Measurements from ENCODE around the gene SPATA16.
A peak's percentile ranks its signal among the peaks of the same experiment; 100 is the strongest.
"Not testable (repeated sequence)": the region's sequence is repeated elsewhere in the genome, so short reads cannot be mapped to it uniquely, and the experiment has no call there.

SPATA16 gene

DNA sequence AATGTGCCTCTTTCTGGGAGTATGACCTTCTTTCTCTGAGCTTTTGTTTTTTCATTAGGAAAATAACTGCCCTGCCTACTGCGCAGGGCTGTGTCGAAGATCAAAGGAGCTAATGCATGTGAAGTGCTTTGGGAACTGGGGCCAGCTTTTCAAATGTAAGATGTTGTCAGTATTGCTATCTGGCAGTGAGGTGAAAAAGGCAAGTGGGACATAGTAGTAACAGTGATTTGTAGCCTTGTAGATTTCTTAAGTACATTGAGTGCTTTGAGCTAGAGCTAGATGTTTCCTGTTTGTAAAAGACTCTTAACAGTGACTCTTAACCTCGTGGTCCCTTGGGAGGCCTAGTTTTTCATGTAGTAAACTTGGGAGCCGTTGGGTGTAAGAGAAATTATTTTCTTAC, 264.0 kb downstream of the SPATA16 start:
- DNase-seq (ENCODE audit: low spot score): no peak

- no peak for DNase-seq (ENCODE audit: low spot score)
These were observed 264.7 kb downstream of the SPATA16 start for GRCh38 chr3:172876297-172876696.

DNA sequence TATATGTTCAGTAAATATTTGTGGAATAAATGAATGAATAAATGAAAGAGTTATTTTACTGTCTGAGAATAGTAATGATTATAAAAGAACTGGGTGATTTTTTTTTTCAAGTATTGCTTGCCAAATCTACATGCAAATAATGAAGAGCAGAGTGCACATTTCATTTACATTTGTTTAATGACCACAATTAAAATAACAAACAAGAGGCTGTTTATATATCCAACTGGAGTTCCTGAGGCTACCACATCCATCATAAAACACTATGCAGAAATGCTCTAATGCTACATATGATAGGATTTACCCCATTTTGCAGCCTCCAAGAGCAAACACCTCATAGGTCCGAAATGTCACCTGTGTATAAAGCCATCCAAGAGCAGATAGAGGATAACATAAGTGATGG, 266.0 kb downstream of the SPATA16 start:
- DNase-seq (ENCODE audit: low spot score): no peak

DNA sequence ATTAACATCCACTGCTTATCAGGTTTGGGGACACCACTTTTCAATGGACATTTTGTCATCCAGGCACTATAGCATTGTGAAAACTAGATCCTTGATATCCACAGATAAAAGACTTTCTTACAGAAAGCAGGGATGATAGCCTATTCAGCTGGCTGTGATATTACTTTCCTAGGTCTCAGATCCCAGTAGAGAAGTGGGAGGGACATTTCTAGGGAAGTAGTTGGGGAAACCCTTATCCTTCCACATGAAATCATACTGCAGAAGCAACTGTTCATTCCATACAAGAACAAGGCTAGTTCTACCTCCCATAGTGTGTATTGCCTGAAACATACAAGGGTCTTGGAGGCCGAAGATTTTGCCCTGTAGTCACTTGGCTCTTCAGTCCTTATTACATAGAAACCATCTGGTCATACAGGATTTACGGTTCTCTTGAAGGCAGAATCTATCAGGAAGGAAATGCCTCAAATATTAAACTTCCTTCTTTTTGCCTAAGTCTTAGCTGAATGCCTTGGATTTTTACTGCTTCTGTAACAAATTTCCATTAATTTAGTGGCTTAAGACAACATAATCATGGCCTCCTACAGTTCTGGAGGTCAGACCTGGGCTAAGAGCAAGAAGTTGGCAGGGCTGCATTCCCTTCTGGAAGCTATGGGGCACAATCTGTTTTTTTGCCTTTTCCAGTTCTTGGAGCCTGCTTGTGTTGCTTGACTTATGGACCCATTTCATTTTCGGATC, 271.1 kb downstream of the SPATA16 start:
- DNase-seq (ENCODE audit: low spot score): no peak

DNA sequence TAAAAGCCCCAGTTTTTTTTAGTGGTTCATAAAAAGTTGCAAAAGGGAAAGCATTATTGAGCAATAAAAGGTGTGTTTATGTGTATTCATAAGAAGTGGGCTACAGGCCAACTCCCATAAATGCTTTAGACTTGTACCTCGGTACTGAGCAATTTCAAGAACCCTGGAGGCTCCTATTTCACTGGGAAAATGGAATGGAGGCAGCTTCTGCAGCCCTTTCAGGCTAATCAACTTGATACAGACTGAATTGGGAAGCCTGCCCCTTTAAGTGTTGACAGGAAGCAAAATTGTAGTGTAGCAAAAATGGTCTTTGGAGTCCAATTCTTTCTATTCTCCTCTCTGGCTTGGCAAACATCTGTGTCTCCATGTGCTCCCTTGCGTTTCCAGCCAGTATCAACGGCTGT, 271.7 kb downstream of the SPATA16 start:
- no peak for DNase-seq (ENCODE audit: low spot score)

- no peak for DNase-seq (ENCODE audit: low spot score)
These were observed 272.3 kb downstream of the SPATA16 start for GRCh38 chr3:172868582-172869200.

- DNase-seq (ENCODE audit: low spot score): not testable (repeated sequence)
These were observed 274.2 kb downstream of the SPATA16 start for GRCh38 chr3:172866726-172867350.

DNA sequence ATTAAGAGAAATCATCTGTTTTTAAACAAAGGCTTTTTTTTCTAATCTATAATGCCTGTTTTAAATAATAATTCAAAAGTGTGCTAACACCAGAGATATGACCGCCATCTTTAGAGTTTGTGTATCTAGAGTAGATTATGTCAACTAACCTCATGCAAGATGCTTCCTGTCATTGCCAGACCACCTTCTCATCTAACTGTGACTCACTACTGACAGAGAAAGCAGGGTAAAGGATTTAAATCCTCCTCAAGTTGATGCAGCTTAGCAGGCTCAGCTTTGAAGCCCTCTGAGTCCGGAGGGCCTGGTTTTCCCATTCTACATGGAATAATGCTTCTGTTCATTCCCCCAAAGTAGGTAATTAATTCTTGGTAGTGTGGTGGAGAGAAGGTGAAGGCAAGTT, 282.0 kb downstream of the SPATA16 start:
- peak; percentile 14 for DNase-seq (ENCODE audit: low spot score)

- DNase-seq (ENCODE audit: low spot score): peak; percentile 22
These were observed 284.0 kb downstream of the SPATA16 start for GRCh38 chr3:172856795-172857742.

DNA sequence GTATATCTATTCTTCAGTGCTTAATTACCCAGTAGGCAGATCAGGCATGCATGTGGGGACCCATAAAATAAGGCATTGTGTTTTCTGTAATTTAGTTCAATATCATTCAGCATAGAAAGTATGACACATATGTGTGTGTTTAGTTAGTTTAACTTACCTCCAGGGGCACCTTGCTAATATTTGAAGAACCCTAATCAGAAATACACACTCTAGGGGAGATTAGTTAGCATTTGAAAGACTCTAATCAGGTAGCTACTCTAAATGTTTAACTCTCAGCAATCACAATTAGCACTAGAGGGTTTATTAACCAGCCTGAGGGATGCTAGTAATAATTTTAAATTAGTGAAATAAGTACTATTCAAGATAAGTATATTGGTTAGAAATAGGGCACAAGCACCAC, 286.0 kb downstream of the SPATA16 start:
- no peak for DNase-seq (ENCODE audit: low spot score)

DNA sequence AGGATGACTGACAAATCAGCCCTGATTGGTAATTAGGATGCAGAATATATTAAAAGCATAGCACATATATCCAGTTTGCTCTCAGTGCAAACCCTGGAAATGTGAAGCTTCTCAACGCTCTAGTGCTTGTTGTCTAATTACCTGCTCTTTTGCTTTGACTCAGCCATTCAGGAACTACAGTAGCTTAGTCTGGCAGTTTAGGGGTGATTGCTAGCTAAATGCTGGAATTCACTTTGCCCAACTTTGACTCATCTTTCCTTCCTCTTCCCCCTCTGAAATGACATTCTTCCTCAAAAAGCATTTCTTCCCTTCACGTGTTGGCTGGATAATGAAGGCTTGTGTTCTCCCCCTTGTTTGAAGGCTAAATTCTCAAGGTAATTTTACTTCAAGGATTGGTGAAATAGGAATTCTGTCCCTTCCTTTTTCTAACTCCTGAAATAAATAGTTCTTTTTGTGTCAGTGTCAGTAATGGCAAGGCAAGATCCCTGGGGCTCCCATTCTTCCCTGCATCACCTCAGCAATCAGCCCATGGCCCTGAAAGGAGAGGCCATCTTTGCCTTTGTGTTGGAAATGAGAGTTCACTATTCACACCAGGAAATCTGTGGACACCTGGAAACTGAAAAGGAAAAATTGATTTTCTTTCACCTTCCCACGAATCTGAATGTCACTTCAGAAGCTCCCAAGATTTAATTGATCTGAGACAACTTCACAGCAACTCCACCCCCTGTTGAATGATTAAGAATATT, 286.9 kb downstream of the SPATA16 start:
- no peak for DNase-seq (ENCODE audit: low spot score)

GRCh38 chr3:172853005-172853404, 288.0 kb downstream of the SPATA16 start:
- DNase-seq (ENCODE audit: low spot score): no peak

DNA sequence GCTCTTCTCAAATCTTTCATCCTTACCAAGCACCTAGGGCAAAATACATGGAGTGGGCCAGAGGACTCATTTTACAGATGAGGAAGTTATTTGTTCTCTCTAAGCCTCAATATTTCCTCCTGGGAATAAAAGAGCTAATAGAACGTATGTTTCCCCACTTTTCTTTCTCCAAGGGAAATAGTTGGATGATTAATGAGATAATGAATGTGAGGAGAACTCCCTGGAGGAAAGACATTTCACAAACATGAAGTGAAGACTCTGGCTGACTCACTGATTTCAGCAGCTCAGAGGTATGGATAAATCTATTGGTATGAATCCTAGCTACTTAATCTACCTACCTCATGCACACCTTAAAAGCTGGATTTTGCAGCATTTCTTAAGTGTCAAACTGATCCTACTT, 292.1 kb downstream of the SPATA16 start:
- DNase-seq (ENCODE audit: low spot score): peak; percentile 20

DNA sequence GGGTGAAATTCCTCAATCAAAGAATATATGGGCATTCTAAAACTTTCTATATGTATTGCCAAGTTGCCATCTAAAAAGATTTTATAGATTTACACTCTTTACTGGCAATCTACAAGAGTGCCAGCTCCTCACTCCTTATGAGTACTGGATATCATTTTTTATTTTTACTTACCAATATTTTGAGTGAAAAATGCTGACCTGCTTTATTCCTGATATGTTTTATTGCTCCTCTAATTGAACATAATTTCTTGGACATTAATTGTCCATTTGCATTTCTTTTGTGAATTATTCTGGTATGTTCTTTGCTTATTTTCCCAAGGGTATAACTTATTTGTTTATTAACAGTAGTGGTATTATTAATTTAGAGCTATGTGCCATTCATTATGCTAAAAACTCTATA, 293.7 kb downstream of the SPATA16 start:
- DNase-seq (ENCODE audit: low spot score): no peak

GRCh38 chr3:172846706-172847105, 294.3 kb downstream of the SPATA16 start:
- no peak for DNase-seq (ENCODE audit: low spot score)

GRCh38 chr3:172846103-172846561, 294.9 kb downstream of the SPATA16 start:
- DNase-seq (ENCODE audit: low spot score): no peak

GRCh38 chr3:172844428-172844827, 296.6 kb downstream of the SPATA16 start:
- DNase-seq (ENCODE audit: low spot score): no peak

- no peak for DNase-seq (ENCODE audit: low spot score)
These were observed 300.1 kb downstream of the SPATA16 start for GRCh38 chr3:172840913-172841312.

DNA sequence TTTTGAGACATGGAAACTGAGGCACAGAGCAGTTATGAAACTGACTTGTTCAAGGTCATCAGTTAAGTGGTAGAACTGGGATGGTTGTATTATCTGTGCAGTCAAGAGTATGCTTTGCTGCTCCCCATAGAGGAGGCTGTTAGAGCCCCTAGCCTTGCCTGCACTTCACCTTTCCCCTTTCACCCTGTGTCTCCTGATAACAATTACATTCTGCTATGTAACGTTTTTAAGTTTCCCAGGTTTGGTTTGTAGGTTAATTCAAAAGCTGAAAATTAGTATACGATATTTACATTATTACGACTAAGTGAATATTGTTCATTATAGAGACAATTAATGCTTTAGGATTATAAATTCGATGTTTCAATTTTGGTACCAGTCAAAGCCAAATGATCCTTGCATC, 300.6 kb downstream of the SPATA16 start:
- DNase-seq (ENCODE audit: low spot score): no peak

GRCh38 chr3:172839679-172840078, 301.4 kb downstream of the SPATA16 start:
- no peak for DNase-seq (ENCODE audit: low spot score)
